Renal cortical epithelial cell (primary cell): Measurements from ENCODE around the gene COPZ2. TPM values are rescaled to one million over a fixed set of nuclear protein-coding genes. Genes with fewer than 3 reads are reported as not detected.

Experiments
- DNase-seq: peaks from one replicate; pipeline ENCODE4 v3.0.0-alpha.2; 2011; ENCODE audit warnings: low read depth
- total RNA-seq: library from RNA; depleted of rRNA; stranded (reverse); fragments of >200 nt; gene quantifications from 2 replicates; pipeline ENCODE4 v1.2.3, GENCODE V29; 2014

Gene COPZ2
- total RNA-seq, 1 donor from 2014 or later, result 6.8 TPM

DNA sequence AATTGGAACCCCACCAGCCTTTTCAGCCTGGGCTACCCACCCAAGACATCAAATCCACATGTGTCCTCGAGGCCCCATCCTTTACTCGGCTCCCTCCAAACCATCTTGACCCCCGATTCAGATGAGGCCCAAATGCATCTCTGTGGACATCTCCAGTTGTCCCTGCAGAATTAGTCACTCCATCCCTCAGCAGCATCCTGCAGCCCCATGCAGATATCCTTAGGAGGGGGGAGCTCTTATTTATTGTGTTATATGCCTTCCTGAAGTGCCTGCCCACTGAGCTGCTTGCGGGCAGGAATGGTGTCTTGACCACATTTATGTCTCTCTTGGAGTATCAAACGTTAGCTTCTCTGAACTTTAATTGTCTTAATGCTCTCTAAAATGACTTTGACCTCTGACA is 51.1 kb downstream of the COPZ2 start:
- no peak for DNase-seq

DNA sequence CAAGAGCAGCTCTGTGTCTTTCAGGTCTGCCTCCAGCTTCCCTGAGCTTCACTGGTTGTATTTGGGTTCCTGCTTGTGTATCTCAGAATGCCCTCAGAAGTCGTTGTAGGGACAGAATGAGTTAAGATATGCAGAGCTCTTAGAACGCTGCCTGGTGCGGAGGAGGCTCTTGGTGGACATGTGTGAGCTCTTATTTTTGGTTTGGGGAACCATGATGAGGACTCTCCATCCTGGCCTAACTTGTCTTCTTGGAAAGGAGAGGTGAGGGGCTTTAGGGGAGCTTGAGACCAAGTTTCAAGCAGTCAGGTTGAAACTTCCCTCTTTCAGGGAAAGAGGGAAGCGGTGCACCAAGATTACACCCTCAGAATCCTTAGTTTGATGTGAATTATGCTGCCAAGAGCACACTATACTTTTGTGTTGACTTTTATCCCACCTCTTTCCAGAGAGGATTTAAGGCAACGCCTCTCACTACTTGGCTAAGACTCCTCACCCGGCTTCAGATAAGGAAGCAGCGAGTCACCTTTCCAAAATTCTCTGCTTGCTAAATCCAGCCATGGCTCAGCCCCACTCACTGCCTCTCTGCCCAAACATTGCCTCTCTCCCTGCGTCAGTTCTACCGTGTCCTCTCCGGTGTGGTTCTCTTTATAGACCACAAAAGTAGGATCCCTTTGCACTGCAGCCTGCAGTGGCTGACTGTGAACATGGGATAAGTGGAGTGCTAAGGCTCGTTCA is 53.9 kb downstream of the COPZ2 start:
- no peak for DNase-seq

DNA sequence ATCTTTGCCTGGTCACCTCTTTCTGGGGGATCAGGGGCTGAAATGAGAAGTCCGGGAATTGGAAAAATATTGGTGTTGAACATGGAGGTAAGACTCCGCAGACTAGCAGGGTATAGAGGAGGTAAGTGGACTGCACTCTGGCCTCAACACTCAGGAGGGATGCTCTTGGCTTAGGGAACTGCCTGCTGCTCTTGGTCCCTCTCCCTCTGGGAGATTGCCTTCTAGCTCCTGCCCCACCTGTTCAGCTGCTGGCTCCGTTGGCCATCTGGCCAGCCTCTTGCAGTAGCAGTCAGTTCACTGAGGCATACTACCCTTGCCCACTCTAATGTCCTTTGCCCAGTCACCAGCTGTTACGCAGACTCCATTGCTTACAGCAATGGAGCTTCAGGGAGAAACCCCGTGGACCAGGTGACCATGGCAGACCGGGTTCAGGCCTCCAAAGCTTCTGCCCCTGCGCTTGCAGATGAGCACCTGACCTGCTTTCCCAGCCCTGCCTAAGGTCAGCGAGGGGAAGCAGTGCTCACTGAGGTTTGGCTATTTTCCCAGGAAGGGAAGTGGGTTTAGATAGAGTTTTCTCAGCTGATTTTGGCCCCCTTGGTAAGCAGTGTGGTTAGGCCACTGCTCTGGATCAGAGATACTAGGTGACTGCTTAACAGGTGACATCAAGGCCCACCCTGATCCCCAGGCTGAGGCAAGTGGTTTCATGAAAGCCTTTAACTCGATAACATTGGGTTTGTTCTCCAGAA is 54.8 kb downstream of the COPZ2 start:
- no peak for DNase-seq

DNA sequence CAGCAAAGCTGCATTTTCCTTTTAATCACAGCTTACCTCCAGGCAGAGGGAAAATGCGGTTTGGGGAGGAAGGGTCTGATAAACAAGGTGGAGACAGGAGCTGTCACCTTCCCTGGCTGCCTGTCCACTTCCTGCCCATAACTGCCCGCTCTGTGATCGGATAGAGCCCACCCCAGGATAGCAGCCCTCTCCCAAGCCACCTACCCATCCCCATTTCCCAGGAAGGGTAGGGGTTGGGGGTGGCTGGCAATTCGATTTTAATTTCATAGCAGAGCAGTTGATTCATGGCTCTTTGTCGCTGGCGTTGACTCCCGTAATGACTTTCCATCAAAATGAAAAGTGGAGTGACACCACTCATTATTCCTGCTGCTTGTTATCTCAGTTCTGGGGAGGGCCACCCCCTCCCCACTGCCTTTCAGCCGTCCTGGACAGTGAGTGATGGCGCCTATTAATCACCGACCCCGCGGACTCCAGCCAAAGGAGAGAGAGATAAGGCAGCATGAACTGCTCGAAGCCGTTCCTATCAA is 55.4 kb downstream of the COPZ2 start:
- no peak for DNase-seq

DNA sequence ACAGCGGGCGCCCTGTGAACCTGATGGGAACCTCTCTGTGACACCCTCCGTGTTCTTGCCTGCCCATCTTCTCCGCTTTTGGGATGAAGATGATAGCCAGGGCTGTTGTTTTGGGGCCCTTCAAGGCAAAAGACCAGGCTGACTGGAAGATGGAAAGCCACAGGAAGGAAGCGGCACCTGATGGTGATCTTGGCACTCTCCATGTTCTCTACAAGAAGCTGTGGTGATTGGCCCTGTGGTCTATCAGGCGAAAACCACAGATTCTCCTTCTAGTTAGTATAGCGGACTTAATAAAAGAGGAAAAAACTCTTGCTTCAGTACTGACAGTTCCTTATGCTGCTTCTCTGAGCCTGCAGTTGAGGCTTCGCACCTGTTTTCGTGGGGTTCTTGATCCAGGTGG is 56.1 kb downstream of the COPZ2 start:
- no peak for DNase-seq

DNA sequence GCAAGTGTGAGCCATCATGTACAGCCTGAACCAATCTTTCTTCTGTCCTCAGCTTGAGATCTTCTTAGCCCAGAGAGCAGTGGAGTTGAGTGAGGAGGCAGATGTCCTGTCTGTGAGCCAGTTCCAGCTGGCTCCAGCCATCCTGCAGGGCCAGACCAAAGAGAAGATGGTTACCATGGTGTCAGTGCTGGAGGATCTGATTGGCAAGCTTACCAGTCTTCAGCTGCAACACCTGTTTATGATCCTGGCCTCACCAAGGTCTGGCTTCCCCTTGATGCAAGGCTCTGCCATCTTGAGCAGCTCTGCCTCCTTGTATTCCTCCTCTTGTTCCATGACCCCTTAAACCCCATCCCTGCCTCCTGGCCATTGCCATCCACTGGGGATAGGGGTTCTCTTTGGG is 57.1 kb downstream of the COPZ2 start:
- no peak for DNase-seq

DNA sequence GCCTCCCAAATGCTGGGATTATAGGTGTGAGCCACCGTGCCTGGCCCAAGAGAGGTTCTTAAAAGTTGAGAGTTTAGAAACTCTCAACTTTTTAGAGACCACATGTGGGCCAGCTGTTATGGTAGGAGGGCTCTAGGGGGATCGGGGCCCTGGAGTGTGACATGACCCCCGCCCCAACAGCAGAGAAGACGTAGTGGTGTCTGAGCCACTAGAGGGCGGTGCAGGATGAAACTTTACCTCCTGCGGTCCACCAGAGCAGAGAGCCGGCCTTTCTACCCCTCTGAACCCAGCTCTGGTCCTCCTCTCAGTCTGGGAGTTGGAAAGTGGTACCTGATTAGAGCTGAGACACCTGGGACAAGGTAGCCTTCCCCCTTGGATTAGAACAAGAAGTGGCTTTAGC is 59.3 kb downstream of the COPZ2 start:
- DNase-seq, result no peak

Other genes starting within 250 kb of the COPZ2 start
- gene OSBPL7, start 216.0 kb downstream of the COPZ2 start, total RNA-seq, result 6.6 and 11.3 TPM in 2 replicates
- gene MRPL10, start 206.3 kb downstream of the COPZ2 start, total RNA-seq, result 21.0 and 25.4 TPM in 2 replicates
- 0.45 TPM in 1 of 2 replicates, not detected in the other for gene LRRC46, start 206.1 kb downstream of the COPZ2 start, total RNA-seq
- 21.3 and 50.4 TPM in 2 replicates for gene SCRN2, start 196.5 kb downstream of the COPZ2 start, total RNA-seq
- gene SP6, start 186.6 kb downstream of the COPZ2 start, total RNA-seq, result 0.87 and 1.2 TPM in 2 replicates
- gene SP2, start 141.6 kb downstream of the COPZ2 start, total RNA-seq, result 0.35 and 3.1 TPM in 2 replicates
- 76.7 and 77.6 TPM in 2 replicates for gene PNPO, start 96.2 kb downstream of the COPZ2 start, total RNA-seq
- 0.85 and 6.9 TPM in 2 replicates for gene PRR15L, start 79.9 kb downstream of the COPZ2 start, total RNA-seq
- 50.7 and 66.2 TPM in 2 replicates for gene CDK5RAP3, start 66.7 kb downstream of the COPZ2 start, total RNA-seq
- gene NFE2L1, start 10.6 kb upstream of the COPZ2 start, total RNA-seq, result 75.0 and 267 TPM in 2 replicates
- 68.9 and 88.3 TPM in 2 replicates for gene CBX1, start 63.7 kb upstream of the COPZ2 start, total RNA-seq
- gene SNX11, start 70.0 kb upstream of the COPZ2 start, total RNA-seq, result 16.1 and 25.0 TPM in 2 replicates